D721Med (cell line): Measurements from ENCODE around the gene XAB2.
A peak's percentile ranks its signal among the peaks of the same experiment; 100 is the strongest.

ENCODE experiments used
- DNase-seq: peaks from one replicate; pipeline ENCODE4 v3.0.0; 2011; ENCODE audit warnings: low spot score; ENCODE audit not compliant: insufficient read length
- FAIRE-seq: peaks from 2 replicates; lab custom pipeline; 2011; peaks lifted over from hg19 to GRCh38; lab: Jason Lieb, UNC
- TF ChIP-seq, protein P1 (sequence below): IDR thresholded peaks from 2 replicates; pipeline ENCODE4 v1.5.1; 2012; ENCODE audit warnings: mild to moderate bottlenecking, control low read depth; ENCODE audit not compliant: insufficient read depth; ENCODE audit errors: missing control alignments

Gene XAB2

DNA sequence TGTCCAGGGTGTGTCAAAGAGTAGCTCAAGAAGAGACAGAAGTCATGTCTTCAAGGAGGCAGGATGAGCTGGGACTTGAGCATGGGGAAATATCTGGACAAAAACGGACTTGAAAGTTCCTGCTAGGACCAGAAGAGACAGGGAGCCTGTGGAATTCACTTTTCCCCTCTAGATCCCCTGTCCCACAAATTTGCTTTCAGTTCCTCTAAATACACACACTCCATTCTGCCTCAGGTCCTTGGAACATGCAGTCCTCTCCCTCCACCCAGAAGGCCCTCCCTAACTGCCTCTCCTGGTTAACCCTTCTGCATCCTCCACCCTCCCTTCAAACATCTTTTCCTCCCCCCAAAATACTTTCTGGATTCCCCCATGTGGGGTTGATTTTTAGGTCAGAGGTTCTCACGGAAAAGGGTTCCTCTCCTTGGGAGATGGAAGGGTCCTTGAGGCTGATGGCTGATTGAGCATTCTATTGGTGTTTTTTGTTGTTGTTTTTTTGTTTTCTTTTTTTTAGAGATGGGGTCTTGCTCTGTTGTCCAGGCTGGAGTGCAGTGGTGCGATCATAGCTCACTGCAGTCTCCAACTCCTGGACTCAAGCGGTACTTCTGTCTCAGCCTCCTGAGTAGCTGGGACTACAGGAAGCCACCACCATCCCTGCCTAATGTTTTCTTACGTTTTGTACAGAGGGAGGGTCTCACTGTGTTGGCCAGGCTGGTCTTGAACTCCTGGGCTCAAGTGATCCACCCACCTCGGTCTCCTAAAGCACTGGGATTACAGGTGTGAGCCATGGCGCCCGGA is 32.6 kb upstream of the XAB2 start:
- TF ChIP-seq, protein P1, sequence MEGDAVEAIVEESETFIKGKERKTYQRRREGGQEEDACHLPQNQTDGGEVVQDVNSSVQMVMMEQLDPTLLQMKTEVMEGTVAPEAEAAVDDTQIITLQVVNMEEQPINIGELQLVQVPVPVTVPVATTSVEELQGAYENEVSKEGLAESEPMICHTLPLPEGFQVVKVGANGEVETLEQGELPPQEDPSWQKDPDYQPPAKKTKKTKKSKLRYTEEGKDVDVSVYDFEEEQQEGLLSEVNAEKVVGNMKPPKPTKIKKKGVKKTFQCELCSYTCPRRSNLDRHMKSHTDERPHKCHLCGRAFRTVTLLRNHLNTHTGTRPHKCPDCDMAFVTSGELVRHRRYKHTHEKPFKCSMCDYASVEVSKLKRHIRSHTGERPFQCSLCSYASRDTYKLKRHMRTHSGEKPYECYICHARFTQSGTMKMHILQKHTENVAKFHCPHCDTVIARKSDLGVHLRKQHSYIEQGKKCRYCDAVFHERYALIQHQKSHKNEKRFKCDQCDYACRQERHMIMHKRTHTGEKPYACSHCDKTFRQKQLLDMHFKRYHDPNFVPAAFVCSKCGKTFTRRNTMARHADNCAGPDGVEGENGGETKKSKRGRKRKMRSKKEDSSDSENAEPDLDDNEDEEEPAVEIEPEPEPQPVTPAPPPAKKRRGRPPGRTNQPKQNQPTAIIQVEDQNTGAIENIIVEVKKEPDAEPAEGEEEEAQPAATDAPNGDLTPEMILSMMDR, result no peak
- FAIRE-seq (no peak), DNase-seq (no peak)

DNA sequence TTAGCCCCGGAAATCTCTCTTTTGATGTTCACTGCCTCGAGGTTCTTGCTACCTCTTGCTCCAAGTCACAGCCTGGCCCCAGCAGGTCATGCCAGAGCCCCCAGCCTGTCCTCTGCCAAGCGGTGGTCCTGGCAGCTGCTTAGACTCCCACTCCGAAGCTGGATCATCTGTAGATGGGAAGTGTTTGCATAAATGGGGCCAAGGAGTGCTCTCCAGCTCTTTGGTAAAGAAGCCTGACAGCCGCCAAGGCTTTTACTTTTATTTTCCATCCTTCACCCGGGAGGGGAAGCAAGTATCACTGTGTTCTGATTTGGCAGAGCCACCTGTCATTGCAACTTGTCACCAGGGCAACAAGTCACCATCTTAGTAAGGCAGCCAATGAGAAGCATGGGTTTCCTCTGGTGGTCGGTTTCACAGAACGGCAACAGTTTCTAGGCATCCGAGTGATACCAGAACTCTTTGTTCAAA is 28.9 kb upstream of the XAB2 start:
- FAIRE-seq (no peak), DNase-seq (no peak)
- TF ChIP-seq, protein P1, result no peak

DNA sequence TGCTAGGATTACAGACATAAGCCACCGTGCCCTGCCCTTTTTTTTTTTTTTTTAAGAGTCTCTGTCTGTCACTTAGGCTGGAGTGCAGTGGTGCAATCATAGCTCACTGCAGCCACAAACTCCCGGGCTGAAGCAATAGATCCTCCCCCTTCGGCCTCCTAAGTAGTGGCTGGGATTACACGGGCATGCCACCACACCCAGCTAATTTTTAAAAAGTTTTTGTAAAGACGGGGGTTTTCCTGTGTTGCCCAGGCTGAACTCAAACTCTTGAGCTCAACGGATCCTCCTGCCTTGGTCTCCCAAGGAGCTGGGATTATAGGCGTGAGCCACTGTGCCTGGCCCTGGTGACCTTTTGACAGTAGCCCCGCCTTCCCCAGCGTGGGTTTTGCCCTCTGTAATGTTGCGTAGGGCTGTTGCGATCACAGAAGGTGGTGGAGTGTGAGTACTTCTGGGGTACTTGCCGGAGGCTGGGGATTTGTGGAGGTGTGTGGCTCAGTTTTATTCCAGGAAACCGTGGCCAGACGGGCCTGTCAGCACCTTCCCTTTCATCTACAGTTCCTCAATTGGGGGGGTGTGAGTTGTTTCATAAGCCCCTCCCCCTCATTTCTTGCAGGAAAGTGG is 27.9 kb upstream of the XAB2 start:
- TF ChIP-seq, protein P1, result no peak
- FAIRE-seq (no peak), DNase-seq (no peak)

DNA sequence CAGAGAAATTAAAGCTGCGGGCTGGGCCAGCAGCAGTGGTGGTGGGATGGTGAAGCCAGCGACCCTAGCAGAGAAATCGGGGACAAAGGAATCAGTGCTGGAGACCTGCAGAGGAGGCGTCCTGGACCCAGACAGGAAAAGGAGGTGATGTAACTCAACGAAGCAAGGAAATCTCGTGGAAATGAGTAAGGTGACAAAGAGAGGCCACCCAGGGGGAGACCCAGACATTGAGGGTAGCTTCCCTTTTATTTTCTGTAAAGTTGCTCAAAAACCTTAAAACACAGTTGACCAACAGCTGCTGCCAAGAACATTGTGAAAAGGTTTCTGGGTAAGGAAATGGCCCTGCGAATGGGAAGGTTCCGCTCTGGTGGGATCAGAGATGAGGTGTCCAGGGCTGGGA is 26.2 kb upstream of the XAB2 start:
- FAIRE-seq, result no peak
- DNase-seq, result no peak
- TF ChIP-seq, protein P1, result no peak

DNA sequence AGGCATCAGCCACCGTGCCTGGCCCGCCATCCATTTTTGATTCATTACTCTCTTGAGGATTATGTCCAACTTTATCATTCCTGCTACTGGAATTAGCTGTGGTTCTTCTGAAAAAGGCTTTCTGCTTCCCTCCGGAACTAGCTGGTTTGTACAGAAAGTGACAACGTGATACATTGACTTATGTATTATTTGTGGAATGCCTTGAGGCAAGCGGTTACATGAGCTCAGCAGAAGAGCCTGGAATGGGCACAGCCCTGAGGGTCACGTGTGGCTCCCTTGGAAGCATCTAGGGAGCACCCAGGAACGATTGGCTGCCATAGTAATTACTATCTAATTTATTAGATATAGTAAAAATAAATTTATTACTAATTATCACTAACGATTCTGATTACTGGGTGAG is 25.1 kb upstream of the XAB2 start:
- DNase-seq (no peak), FAIRE-seq (no peak)
- TF ChIP-seq, protein P1, result no peak

DNA sequence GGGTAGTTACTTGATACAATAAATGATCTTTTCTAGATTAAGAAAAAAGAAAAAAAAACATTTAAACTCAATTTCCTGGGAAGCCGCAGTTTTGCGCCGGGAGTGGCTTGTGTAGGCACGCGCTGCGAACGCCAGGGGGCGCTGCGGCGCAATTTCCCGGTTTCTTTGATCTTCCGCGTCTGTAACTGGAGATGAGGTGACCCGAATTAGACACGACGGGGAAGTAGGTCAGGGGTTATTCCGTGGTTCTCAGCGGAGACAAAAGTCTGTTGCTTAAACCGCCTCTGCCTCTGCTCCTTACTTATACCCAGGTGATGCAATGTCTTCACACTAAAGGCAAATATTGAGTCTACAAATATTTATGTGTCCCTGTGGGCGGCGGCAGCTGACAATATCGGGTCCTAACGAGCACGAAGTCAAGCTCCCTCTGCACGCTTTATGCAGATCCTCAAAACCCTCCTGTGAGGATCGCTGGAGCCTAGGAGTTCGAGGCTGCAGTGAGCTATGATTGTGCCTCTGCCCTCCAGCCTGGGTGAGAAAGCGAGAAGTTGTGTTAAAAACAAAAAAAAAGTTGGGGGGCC is 22.8 kb upstream of the XAB2 start:
- TF ChIP-seq, protein P1, result peak; percentile 87
- DNase-seq (peak; percentile 77), FAIRE-seq (no peak)
